COR-L47 (cell line): ENCODE measurements around the gene DPPA4.
"Not testable (repeated sequence)": the region's sequence is repeated elsewhere in the genome, so short reads cannot be mapped to it uniquely, and the experiment has no call there.

ENCODE experiments used
- DNase-seq: peaks from one replicate; lab custom pipeline; 2025; lab: John Stamatoyannopoulos, UW

DPPA4 gene, protein sequence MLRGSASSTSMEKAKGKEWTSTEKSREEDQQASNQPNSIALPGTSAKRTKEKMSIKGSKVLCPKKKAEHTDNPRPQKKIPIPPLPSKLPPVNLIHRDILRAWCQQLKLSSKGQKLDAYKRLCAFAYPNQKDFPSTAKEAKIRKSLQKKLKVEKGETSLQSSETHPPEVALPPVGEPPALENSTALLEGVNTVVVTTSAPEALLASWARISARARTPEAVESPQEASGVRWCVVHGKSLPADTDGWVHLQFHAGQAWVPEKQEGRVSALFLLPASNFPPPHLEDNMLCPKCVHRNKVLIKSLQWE

DNA sequence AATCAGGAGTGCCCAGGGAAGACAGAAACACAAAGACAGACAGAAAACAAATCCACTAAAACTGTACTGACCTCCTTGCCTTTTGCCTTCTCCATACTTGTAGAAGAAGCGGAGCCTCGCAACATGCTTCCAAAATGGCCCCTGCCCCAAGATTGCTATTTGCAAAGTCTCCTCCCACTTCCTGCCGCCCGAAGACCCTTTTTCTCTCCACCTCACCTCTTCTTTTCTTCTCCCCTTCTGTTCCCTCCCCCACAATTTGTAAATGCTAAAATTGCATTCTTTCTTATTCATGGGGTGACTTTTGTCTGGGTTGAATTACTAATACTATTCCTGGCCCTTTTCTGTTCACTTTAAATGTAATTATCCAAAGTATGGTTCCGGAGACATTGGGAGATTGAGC is at the start of gene DPPA4:
TSS of gene DPPA4 (minus strand) at position 154 of the 400 bp plus-strand sequence. CDS start at position 125, 29 bp downstream.
- no peak for DNase-seq

DNA sequence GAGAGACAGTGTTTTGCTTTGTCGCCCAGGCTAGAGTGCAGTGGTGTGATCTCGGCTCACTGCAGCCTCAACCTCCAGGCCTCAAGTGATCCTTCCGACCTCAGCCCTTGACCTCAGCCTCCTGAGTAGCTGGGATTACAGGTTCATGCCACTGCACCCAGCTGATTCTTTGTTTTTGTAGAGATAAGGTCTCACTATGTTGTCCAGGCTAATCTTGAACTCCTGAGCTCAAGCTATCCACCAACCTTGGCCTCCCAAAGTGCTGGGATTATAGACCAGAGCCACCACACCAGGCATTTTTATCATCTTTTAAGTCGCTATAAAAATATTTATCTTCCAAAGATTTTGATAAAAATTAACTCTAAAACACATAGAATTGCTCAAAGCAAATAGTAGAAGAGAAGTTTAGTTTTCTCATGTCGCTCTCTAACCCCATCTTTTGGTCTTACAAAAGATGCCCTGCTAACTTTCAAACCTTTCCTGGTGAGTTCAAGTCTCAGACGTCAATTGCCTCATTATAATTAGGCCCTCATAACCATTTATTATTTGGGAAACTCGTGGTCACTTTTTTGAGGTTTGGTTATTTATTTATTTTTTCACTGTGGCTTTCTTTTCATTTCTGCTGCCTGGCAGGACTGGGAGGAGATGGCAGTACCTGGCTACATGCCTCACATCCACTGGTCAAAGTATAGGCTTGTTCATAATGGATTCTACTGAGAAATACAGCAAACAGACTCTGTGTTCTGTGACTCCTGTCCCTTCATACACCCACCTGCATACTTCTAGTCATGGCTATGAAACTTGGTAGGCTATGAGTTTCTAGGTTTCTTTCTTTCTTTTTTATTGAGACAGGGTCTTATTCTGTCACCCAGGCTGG is 48.3 kb upstream of the DPPA4 start:
- DNase-seq = no peak

DNA sequence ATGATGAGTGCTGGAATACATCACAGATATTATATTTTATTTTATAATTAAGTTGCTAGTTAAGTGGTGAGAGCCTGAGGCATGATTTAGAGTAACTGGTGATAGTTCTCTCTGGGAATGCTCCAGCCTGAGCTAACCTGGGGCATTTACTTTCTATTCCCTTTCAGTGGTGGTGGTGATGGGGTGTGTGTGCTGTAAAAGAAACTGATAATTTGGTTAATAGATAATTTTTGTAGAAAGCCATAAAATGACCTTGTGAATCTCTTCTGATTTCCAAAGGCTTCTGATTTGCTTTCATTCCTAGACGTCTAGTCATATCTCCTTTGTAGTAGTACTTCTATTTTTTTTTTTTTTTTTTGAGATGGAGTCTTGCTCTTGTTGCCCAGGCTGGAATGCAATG is 46.8 kb upstream of the DPPA4 start:
- DNase-seq = no peak

DNA sequence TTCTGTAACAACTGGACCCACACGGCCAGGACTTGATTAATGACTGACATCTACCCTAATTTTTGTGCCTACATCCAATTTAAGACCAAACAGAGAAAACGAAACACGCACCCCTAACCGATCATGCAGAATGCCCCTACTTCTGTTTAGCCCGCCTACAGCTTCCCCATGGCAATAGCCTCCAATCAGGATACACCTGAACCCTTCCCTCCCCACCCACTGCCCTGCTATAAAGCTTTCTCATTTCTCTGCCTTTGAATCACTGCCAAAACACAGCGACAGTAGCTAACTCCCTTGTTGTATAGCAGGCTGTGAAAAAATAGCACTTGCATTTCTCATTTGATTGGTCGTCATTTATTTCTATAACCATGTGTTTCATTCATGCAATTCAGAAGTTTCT is 45.2 kb upstream of the DPPA4 start:
- peak; percentile 23 for DNase-seq

DNA sequence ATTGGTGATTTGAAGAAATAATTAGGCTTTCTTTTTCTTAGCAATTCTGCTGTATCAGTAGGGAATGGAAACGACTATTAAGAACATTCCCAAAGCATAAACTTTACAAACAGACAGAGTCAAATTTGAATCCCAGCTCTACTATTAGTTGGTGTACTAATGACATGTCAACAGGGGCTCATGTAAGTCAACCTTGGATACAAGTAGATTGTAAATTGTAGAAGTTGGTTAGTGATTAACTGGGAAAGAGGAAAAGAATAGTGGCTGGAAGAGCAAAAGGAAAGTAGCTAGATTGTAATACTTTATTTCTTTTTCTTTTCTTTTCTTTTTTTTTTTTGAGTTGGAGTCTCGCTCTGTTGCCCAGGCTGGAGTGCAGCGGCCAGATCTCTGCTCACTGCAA is 38.6 kb upstream of the DPPA4 start:
- no peak for DNase-seq

DNA sequence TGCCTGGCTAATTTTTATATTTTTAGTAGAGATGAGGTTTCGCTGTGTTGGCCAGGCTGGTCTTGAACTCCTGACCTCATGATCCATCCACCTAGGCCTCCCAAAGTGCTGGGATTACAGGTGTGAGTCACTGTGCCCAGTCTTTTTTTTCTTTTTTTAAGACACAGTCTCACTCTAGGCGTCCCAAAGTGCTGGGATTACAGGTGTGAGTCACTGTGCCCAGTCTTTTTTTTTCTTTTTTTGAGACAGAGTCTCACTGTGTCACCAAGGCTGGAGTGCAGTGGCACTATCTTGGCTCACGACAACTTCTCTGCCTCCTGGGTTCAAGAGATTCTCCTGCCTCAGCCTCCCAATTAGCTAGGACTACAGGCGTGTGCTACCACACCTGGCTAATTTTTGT is 37.1 kb upstream of the DPPA4 start:
- DNase-seq = not testable (repeated sequence)

DNA sequence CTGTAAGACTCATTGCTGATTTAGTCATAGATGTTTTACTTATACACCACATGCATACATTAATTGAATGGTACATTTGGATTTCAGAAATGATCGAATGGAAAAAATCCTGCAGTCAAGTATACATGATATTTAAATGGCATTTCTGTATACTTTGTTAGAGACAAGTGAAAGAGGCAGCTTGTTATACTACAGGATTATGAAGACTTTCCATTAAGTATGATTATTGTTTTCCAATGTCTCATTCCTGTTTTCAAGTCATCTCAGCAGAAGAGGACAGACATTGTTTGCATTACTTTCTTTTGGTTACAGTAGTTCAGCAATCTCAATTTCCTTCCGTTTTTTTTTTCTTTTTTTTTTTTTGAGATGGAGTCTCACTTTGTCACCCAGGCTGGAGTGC is 36.6 kb upstream of the DPPA4 start:
- no peak for DNase-seq

DNA sequence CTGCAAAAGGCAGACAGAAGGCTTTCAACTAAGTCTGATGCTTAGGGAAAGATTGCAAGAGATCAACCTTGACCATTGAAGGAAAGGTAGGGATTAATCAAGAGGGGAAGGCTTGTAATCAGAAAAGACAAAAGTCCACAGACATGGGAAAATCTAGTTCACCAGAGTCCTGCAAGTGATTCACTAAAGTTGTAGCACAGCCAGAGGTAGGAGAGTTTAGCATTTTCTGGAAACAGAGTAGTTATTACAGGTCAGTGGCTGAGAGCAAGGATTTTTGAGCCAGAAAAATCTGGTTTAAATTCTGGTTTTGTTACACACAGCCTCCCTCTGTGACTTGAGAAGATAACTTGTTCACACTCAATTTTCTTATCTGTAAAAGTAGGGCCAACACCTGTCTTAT is 35.3 kb upstream of the DPPA4 start:
- no peak for DNase-seq

DNA sequence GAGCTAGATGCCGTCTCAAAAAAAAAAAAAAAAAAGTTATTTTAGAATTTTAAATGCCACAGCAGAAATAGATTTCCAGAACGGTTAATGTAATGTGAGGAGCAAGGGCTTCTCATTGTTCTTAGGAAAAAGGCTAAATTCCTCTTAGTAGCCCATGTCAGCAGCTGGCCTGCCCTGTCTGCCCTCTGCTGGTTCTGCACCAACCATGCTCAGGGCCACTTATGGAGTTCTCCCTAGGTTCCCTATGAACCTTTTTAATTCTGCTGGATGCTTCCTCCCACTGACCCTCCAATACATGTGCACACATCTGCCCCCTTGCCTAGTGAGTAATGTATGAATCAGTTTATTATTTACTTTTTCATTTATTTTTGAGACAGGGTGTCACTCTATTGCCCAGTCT is 32.2 kb upstream of the DPPA4 start:
- no peak for DNase-seq

DNA sequence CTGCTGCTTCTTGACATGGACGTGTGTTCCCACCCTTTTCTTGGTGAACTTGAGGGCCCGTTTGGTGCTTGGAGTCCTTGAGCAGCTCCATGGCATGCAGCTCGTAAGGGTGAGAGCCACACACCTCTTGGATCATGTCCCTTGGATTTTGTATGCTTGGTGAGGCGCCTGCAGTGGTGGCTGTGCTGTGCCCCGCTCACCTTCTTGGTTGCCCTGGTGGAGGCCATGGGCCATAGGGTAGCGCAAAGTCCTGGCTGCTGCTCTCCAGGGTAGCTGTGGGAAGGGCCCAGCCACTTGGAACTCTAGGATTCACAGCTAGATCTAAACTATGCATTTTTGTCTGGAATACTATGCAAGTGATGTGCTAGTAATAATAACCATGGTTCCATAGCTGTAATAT is 26.7 kb upstream of the DPPA4 start:
- no peak for DNase-seq

DNA sequence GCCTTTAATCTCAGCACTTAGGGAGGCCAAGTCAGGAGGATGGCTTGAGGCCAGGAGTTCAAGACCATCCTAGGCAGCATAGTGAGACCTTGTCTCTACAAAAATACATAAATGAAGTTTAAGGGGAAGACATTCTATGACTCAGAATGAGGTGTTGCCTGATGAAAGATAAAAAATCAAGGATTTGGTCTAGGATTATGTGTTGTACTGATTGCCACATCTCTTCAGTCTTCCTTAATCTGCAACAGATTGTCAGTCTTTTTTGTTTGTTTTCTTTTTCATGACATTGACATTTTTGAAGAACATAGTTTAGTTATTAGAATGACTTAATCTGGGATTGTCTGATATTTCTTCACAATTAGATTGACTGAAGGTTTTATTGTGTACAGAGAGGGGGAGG is 26.3 kb upstream of the DPPA4 start:
- no peak for DNase-seq

DNA sequence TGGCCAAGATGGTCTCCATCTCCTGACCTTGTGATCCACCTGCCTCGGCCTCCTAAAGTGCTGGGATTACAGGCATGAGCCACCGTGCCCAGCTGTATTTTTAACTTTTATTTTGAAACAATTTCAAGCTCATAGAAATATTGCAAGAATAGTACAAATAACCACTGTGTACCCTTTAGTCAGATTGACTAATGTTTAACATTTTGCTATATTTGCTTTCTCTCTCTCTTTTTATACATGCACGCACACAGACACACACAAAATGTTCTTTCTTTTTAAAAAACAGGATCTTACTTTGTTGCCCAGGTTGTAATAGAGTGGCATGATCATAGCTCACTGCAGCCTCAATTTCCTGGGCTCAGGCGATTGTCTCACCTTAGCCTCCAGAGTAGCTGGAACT is 25.5 kb upstream of the DPPA4 start:
- no peak for DNase-seq

DNA sequence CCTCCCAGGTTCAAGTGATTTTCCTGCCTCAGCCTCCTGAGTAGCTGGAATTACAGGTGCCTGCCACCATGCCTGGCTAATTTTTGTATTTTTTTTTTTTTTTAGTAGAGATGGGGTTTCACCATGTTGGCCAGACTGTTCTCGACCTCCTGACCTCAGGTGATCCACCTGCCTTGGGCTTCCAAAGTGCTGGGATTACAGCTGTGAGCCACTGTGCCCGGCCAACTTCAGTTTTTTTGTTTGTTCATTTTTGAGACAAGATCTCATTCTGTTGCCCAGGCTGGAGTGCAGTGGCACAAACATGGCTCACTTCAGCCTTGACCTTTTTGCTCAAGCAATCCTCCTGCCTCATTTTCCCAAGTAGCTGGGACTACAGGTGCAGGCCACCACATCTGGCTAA is 21.5 kb upstream of the DPPA4 start:
- DNase-seq = not testable (repeated sequence)

DNA sequence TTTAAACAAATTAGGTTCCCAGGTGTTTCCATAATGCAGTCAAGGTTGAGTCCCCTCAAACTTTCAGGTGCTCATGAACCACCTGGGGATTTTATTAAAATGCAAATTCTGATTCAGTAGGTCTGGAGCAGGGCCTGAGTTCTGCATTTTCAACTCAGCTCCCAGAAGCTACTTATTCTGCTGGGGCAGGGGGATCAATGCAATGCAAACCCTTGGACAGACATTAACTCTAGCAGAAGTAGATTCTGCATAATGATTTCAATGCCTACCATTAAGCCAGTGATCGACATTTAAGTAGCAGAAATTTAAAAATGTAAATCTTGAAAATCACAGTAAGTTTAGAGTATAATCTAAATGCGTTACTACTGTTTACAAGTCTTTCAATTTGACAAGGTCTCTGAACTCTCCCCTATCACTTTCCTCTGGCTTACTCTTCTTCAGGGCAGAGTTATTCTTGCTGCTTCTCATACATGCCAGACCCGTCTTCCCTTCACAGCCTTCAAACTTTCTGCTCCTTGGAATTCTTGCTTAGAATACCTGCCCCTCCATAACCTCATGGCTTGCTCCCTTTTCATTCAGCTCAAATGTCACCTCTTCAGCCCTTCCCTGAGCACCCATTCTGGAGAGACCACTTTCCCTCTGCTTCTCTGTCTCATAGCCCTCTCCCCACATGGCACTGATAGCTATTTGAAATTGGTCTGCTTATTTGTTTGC is 19.3 kb upstream of the DPPA4 start:
- no peak for DNase-seq

DNA sequence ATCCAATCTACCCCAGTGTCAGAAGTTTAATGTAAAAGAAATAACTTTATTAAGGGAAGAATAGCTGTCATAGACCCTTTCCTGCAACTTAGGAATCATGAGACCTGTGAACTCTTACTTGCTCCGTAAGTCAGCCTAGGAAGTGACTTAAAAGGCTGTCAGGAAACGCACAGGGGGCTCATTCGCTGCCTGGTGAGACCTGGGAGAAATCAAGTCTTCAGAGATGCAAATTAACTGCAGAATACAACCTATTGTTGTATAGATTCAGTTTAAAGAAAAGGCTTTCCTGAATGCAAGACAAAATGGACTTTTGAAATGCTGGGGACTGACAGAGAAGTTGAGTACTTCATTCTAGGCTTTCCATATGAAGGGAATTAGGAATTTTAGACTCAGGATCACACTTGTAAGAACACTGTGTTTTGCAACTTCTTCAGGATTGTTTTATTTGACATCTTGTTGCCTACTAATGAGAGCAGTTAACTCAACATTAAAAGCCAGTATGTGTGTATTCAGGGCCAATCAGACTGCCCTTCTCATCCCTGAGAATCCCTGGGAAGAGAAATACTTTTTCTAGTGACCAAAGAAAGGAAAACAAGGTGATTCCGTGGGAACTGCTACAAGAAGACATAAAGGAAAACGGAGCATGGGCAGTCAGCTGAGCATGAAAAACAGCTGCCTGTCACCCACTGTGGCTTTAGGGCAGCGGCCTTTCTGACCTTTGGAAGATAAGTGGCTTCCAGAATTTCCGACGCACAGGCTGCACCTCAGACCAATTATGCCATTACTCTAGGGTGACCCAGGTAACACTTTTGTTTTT is 18.5 kb upstream of the DPPA4 start:
- DNase-seq = no peak

DNA sequence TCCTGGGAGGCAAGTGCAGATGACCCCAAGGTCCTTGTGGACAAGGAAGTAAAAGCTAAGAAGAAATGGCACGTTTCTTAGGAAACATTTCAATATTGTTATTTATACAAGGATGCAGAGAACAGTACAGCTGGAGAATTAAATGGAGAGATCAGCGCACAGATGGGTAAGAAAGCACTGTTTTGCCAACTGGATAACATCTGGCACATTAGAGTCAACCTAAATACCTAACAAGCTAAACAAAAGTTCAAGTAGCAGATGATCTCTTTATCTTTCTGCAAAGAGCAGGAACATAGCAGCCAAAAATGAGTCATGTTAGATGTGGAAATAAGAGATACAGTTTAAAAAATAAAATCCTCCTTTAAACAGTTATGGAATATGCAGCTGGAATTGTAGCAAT is 15.7 kb upstream of the DPPA4 start:
- no peak for DNase-seq

DNA sequence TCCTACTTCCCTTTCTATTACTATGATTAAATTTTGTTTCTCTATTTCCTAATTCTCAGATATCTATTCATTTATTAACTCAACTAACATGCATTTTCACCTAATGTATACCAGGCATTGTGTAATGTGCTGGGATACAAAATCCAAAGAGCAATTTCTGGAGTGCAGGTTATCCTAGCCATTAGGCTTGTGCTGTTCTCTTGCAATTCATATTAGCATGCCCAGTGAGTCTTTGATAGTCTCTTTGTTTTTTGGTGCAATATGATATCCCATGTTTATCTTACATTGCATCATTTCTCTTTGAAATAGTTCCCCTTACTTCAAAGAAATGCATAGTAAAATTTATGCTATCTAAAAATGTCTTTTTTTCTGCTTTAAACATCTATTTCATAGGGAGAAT is 13.9 kb upstream of the DPPA4 start:
- no peak for DNase-seq

DNA sequence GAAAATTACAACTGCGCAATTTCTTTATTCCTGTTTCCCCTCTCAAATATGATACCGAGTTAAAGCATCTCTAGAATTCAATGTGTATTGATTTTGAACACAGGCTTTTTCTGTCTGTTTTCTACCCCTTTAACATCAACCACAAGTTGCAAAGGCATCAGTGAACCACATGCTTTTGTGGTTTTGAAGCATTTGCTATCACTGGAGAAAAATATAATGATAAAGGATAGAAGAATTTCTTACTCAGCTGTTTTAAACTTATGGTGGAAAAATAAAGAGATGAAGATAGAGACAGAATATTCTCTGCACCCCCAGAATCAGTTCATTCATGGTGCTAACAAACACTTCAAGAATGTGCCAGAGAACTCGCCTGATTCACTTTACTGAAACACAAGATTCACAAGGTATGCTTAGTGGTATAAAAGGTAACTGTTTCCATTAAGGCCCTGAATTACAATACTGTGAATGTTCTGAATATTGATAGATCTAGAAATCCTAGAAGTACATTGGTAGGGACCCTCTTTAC is 9.5 kb upstream of the DPPA4 start:
- DNase-seq = no peak

DNA sequence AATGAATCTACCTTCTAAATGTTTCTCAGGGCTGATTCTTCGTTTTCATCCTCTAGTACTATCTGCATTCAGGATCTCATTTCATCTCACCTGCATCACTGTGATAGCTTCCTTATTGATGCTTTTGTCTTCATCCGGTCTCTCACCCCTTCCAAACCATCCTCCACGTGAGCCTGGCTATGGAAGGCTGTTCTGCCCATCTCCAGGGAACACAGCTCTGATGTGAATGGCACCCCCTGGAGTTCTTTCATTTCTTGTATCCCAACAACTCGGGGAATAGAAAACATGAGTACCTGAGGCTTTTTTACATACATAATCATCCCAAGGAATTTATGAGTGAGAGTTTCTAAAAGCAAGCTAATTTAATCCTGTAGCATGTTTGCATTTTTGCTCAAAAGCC is 8.8 kb upstream of the DPPA4 start:
- no peak for DNase-seq

DNA sequence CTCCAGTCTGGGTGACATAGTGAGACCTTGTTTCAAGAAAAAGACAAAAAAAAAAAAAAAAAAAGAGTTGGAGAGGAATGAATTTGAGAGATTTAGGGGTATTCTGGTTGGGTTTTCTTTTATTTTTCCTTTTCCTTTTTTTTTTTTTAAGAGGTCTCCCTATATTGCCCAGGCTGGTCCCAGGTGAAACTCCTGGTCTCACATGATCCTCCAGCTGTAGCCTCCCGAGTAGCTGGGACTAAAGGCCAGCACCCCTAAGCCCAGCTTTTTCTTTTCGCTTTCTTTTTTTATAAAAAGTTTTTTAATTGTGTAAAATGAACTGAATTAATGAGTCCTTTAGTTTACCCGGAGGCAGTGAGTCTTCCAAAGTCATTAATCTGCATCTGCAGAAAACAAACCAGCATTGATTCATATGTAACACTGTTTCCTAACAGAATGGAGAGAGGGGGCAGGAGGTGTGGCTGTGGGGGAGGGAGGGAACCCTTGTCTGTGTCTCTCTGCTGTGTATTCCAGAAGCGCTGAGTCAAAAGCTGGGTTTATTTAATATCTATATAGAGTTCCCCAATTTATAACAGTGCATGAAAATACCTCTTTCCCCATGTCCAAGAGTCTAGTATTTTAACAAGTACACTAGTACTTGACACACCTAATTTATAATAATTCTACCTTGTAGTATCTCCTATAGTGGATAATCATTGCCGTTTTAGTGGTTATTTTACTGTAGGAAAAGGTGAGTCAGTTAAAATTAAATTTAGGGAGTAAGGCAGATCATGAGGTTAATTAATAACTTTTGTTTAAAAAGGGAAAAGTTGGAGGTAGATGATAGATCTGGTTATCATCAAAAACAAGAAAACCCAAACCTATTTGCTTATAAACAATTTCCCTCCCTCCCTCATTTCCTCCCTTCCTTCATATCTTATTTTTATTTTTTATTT is 2.6 kb upstream of the DPPA4 start:
- no peak for DNase-seq

DNA sequence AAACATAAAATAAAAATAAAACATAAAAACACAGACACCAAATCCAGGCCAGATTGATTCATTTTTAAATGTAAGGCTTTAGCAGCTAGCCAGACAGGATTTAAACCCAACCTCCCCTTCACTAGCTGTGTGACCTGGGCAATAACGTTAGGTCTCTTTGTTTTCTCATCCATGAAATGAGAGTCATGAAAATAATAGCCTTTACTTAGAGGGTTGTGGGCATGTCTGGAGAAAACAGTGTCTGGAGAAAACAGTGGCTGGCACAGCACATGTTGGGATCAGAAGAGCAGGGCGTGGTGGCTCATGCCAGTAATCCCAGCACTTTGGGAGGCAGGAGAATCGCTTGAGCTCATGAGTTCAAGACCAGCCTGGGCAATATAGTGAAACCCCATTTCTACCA is 1.9 kb upstream of the DPPA4 start:
- DNase-seq = no peak
